ENCODE results near the gene CHST10.

The CHST10 gene

DNA sequence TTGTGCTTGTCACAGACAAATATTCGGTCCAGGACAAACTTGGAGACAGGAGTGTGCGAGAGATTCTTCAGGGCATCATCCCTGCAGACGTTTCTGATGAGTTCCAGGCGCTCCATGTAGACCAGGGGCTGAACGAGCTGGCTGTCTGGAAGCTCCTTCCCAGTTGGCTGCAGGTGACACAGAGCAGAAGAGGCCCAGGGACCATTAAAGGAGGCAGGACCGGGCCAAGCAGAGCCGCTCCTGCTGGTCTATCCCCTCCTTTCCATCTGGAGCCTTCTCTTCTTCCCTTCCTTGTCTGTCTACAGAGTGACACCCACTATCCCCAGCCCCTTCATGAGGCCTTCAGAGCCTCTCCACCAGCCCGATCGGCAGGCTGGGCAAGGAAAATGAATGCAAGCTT, 19.5 kb downstream of the CHST10 start:
- H3K4me1 ChIP-seq (ENCODE audit: control insufficient read depth, insufficient read depth, low read length) = no peaks in the 10 kb centered on the region
- H3K27me3 ChIP-seq (ENCODE audit: control insufficient read depth, insufficient read depth, low read length) = no peaks in the 10 kb centered on the region
- no peak overlapping the region for H3K9ac ChIP-seq (ENCODE audit: low read length)
- no peak overlapping the region for H3K4me3 ChIP-seq (ENCODE audit: low read length)
- H3K27ac ChIP-seq (ENCODE audit: low read depth, low read length) = no peak overlapping the region
- H3K36me3 ChIP-seq (ENCODE audit: control insufficient read depth, insufficient read depth, low read length) = no peaks in the 10 kb centered on the region

DNA sequence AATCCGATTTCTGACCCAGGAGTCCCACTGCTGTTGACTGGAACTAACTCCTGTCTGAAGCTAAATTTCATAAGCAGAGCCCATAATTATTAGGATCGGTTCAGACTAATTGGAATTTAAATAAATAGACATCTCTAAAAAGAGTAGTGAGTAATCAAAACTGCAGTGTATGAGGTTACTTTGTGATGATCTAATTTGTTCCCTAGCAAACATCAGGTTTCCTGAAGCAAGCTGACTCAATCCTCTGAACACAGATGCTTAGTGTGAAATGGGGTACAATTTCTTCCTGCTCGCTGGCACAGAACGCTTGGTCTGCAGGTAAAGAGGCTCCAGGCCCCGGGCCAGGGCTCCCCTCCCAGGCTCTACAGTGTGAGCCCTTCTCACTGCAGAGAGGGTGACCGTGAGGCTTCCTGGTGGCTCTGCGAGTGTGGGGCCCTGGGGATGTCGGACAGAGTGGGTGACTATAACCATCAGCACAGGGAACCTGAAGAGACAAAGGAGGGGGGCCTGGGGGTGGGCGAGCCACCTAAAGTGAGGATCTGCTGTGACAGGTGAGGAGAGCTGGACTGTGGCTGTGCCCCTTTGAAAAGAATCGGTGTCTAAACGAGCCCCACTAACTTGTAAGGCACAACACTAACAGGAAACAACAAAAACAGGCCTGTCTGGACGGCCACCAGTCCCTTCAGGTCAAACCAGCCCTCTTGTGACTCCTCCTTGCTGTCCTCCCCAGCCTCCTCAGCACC, 20.2 kb downstream of the CHST10 start:
- no peak overlapping the region for H3K4me3 ChIP-seq (ENCODE audit: low read length)
- no peaks in the 10 kb centered on the region for H3K4me1 ChIP-seq (ENCODE audit: control insufficient read depth, insufficient read depth, low read length)
- no peaks in the 10 kb centered on the region for H3K27me3 ChIP-seq (ENCODE audit: control insufficient read depth, insufficient read depth, low read length)
- no peak overlapping the region for H3K9ac ChIP-seq (ENCODE audit: low read length)
- no peak overlapping the region for H3K27ac ChIP-seq (ENCODE audit: low read depth, low read length)
- no peaks in the 10 kb centered on the region for H3K36me3 ChIP-seq (ENCODE audit: control insufficient read depth, insufficient read depth, low read length)

- no peaks in the 10 kb centered on the region for H3K36me3 ChIP-seq (ENCODE audit: control insufficient read depth, insufficient read depth, low read length)
- H3K27me3 ChIP-seq (ENCODE audit: control insufficient read depth, insufficient read depth, low read length) = no peaks in the 10 kb centered on the region
- no peak overlapping the region for H3K4me3 ChIP-seq (ENCODE audit: low read length)
- no peak overlapping the region for H3K9ac ChIP-seq (ENCODE audit: low read length)
- H3K4me1 ChIP-seq (ENCODE audit: control insufficient read depth, insufficient read depth, low read length) = no peaks in the 10 kb centered on the region
- H3K27ac ChIP-seq (ENCODE audit: low read depth, low read length) = no peak overlapping the region
Observed at GRCh38 chr2:100396483-100396882, 21.0 kb downstream of the CHST10 start.

GRCh38 chr2:100395532-100396350, 21.7 kb downstream of the CHST10 start:
- no peaks in the 10 kb centered on the region for H3K27me3 ChIP-seq (ENCODE audit: control insufficient read depth, insufficient read depth, low read length)
- H3K9ac ChIP-seq (ENCODE audit: low read length) = no peak overlapping the region
- H3K4me3 ChIP-seq (ENCODE audit: low read length) = no peak overlapping the region
- no peaks in the 10 kb centered on the region for H3K36me3 ChIP-seq (ENCODE audit: control insufficient read depth, insufficient read depth, low read length)
- no peak overlapping the region for H3K27ac ChIP-seq (ENCODE audit: low read depth, low read length)
- H3K4me1 ChIP-seq (ENCODE audit: control insufficient read depth, insufficient read depth, low read length) = no peaks in the 10 kb centered on the region

- no peak overlapping the region for H3K4me3 ChIP-seq (ENCODE audit: low read length)
- no peaks in the 10 kb centered on the region for H3K36me3 ChIP-seq (ENCODE audit: control insufficient read depth, insufficient read depth, low read length)
- no peaks in the 10 kb centered on the region for H3K4me1 ChIP-seq (ENCODE audit: control insufficient read depth, insufficient read depth, low read length)
- no peak overlapping the region for H3K27ac ChIP-seq (ENCODE audit: low read depth, low read length)
- no peak overlapping the region for H3K9ac ChIP-seq (ENCODE audit: low read length)
- no peaks in the 10 kb centered on the region for H3K27me3 ChIP-seq (ENCODE audit: control insufficient read depth, insufficient read depth, low read length)
Observed at GRCh38 chr2:100394111-100394641, 23.3 kb downstream of the CHST10 start.

DNA sequence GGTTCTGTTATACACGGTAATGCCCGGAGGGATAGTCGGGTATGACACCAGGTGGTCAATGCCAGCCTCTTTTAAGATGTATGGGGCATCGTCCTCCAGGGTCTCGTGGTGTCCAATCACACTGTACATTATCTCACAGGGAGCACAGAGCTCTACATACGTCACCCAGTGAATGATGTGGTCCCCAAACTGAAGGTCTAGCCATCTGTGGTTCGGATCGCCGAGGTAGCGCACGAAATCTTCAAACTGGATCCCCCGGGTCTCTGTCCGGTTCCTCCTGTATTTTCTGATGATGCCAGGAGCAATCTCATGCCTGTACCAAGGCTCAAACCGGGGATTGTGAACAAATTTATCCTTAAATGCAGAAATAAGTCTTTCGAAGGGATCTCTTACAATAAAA, 24.1 kb downstream of the CHST10 start:
- Histone ChIP-seq H3K27ac (ENCODE audit: low read depth, low read length) (no peak overlapping the region), H3K27me3 (ENCODE audit: control insufficient read depth, insufficient read depth, low read length) (no peaks in the 10 kb centered on the region), H3K4me3 (ENCODE audit: low read length) (no peak overlapping the region), H3K36me3 (ENCODE audit: control insufficient read depth, insufficient read depth, low read length) (no peaks in the 10 kb centered on the region), H3K4me1 (ENCODE audit: control insufficient read depth, insufficient read depth, low read length) (no peaks in the 10 kb centered on the region), H3K9ac (ENCODE audit: low read length) (no peak overlapping the region)

- no peaks in the 10 kb centered on the region for H3K4me1 ChIP-seq (ENCODE audit: control insufficient read depth, insufficient read depth, low read length)
- no peak overlapping the region for H3K9ac ChIP-seq (ENCODE audit: low read length)
- no peak overlapping the region for H3K27ac ChIP-seq (ENCODE audit: low read depth, low read length)
- H3K27me3 ChIP-seq (ENCODE audit: control insufficient read depth, insufficient read depth, low read length) = no peaks in the 10 kb centered on the region
- H3K36me3 ChIP-seq (ENCODE audit: control insufficient read depth, insufficient read depth, low read length) = no peaks in the 10 kb centered on the region
- H3K4me3 ChIP-seq (ENCODE audit: low read length) = no peak overlapping the region
Observed at GRCh38 chr2:100392715-100393114, 24.8 kb downstream of the CHST10 start.

- no peaks in the 10 kb centered on the region for H3K36me3 ChIP-seq (ENCODE audit: control insufficient read depth, insufficient read depth, low read length)
- no peaks in the 10 kb centered on the region for H3K27me3 ChIP-seq (ENCODE audit: control insufficient read depth, insufficient read depth, low read length)
- H3K4me3 ChIP-seq (ENCODE audit: low read length) = no peak overlapping the region
- H3K4me1 ChIP-seq (ENCODE audit: control insufficient read depth, insufficient read depth, low read length) = no peaks in the 10 kb centered on the region
- H3K9ac ChIP-seq (ENCODE audit: low read length) = no peak overlapping the region
- no peak overlapping the region for H3K27ac ChIP-seq (ENCODE audit: low read depth, low read length)
Observed at GRCh38 chr2:100391735-100392515, 25.5 kb downstream of the CHST10 start.

- H3K27ac ChIP-seq (ENCODE audit: low read depth, low read length) = no peak overlapping the region
- H3K27me3 ChIP-seq (ENCODE audit: control insufficient read depth, insufficient read depth, low read length) = no peaks in the 10 kb centered on the region
- H3K4me1 ChIP-seq (ENCODE audit: control insufficient read depth, insufficient read depth, low read length) = no peaks in the 10 kb centered on the region
- no peak overlapping the region for H3K4me3 ChIP-seq (ENCODE audit: low read length)
- H3K36me3 ChIP-seq (ENCODE audit: control insufficient read depth, insufficient read depth, low read length) = no peaks in the 10 kb centered on the region
- H3K9ac ChIP-seq (ENCODE audit: low read length) = no peak overlapping the region
Observed at GRCh38 chr2:100390001-100390940, 27.2 kb downstream of the CHST10 start.

- H3K4me3 ChIP-seq (ENCODE audit: low read length) = no peak overlapping the region
Observed at GRCh38 chr2:100388703-100389102, 28.8 kb downstream of the CHST10 start.

GRCh38 chr2:100383954-100384353, 33.5 kb downstream of the CHST10 start:
- Histone ChIP-seq H3K4me3 (ENCODE audit: low read length) (no peak overlapping the region), H3K36me3 (ENCODE audit: control insufficient read depth, insufficient read depth, low read length) (no peaks in the 10 kb centered on the region), H3K27me3 (ENCODE audit: control insufficient read depth, insufficient read depth, low read length) (no peaks in the 10 kb centered on the region), H3K4me1 (ENCODE audit: control insufficient read depth, insufficient read depth, low read length) (no peaks in the 10 kb centered on the region), H3K27ac (ENCODE audit: low read depth, low read length) (no peak overlapping the region), H3K9ac (ENCODE audit: low read length) (no peak overlapping the region)

More at GRCh38 chr2:100388703-100389102, 28.8 kb downstream of the CHST10 start:
- Histone ChIP-seq H3K9ac (ENCODE audit: low read length) (no peak overlapping the region), H3K4me1 (ENCODE audit: control insufficient read depth, insufficient read depth, low read length) (no peaks in the 10 kb centered on the region), H3K27me3 (ENCODE audit: control insufficient read depth, insufficient read depth, low read length) (no peaks in the 10 kb centered on the region), H3K36me3 (ENCODE audit: control insufficient read depth, insufficient read depth, low read length) (no peaks in the 10 kb centered on the region), H3K27ac (ENCODE audit: low read depth, low read length) (no peak overlapping the region)
